Measurements from ENCODE around the gene KRTAP19-6. TPM values are rescaled to one million over a fixed set of nuclear protein-coding genes. Genes with fewer than 3 reads are reported as not detected.

The KRTAP19-6 gene
- total and polyA plus RNA-seq, 2 experiments from 2014 or later: not detected

DNA sequence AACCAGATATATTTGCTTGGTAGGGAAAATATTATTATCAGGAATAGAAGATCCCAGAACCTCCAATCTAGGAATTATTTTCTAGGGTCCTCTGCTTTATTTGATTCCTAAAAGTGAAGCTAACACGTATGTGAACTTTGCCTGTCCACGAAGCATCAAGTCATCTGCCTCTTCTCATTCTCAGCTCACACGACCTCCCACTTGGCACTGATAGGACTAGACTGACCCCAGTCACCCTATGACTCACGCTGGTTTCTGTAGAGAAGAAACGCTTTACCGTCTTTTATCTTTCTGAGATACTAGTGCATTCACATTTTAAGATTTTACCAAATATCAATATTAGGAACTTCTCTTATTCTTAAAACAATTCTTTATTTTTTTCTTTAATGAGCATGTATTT, 21.4 kb upstream of the KRTAP19-6 start:
- no peaks in the 10 kb centered on the region for H3K9me2 ChIP-seq (ENCODE audit: insufficient read depth)
- Mint-ChIP-seq H3K4me1 (no peaks in the 10 kb centered on the region), H3K4me3 (no peak overlapping the region), H3K27me3 (ENCODE audit: insufficient read depth, low read depth, poor library complexity) (no peaks in the 10 kb centered on the region), H3K36me3 (ENCODE audit: low read depth) (no peaks in the 10 kb centered on the region), H3K27ac (no peak overlapping the region; the same call in 1 of the 2 replicates), H3K9me3 (no peaks in the 10 kb centered on the region)
- DNase-seq (ENCODE audit: low spot score): no peak
- H3F3A ChIP-seq (replicated peaks; ENCODE audit: low read depth): no peaks in the 10 kb centered on the region
- H4K20me1 ChIP-seq (replicated peaks; ENCODE audit: insufficient read depth): no peaks in the 10 kb centered on the region
- no peak overlapping the region for H3K4me2 ChIP-seq
- no peak overlapping the region for H3K27ac ChIP-seq (ENCODE audit: low read depth)
- ATAC-seq: no peak
- H3K36me3 ChIP-seq (ENCODE audit: insufficient read depth): no peaks in the 10 kb centered on the region
- no peaks in the 10 kb centered on the region for H3K27me3 ChIP-seq (ENCODE audit: insufficient read depth)
- TF ChIP-seq, protein P1, sequence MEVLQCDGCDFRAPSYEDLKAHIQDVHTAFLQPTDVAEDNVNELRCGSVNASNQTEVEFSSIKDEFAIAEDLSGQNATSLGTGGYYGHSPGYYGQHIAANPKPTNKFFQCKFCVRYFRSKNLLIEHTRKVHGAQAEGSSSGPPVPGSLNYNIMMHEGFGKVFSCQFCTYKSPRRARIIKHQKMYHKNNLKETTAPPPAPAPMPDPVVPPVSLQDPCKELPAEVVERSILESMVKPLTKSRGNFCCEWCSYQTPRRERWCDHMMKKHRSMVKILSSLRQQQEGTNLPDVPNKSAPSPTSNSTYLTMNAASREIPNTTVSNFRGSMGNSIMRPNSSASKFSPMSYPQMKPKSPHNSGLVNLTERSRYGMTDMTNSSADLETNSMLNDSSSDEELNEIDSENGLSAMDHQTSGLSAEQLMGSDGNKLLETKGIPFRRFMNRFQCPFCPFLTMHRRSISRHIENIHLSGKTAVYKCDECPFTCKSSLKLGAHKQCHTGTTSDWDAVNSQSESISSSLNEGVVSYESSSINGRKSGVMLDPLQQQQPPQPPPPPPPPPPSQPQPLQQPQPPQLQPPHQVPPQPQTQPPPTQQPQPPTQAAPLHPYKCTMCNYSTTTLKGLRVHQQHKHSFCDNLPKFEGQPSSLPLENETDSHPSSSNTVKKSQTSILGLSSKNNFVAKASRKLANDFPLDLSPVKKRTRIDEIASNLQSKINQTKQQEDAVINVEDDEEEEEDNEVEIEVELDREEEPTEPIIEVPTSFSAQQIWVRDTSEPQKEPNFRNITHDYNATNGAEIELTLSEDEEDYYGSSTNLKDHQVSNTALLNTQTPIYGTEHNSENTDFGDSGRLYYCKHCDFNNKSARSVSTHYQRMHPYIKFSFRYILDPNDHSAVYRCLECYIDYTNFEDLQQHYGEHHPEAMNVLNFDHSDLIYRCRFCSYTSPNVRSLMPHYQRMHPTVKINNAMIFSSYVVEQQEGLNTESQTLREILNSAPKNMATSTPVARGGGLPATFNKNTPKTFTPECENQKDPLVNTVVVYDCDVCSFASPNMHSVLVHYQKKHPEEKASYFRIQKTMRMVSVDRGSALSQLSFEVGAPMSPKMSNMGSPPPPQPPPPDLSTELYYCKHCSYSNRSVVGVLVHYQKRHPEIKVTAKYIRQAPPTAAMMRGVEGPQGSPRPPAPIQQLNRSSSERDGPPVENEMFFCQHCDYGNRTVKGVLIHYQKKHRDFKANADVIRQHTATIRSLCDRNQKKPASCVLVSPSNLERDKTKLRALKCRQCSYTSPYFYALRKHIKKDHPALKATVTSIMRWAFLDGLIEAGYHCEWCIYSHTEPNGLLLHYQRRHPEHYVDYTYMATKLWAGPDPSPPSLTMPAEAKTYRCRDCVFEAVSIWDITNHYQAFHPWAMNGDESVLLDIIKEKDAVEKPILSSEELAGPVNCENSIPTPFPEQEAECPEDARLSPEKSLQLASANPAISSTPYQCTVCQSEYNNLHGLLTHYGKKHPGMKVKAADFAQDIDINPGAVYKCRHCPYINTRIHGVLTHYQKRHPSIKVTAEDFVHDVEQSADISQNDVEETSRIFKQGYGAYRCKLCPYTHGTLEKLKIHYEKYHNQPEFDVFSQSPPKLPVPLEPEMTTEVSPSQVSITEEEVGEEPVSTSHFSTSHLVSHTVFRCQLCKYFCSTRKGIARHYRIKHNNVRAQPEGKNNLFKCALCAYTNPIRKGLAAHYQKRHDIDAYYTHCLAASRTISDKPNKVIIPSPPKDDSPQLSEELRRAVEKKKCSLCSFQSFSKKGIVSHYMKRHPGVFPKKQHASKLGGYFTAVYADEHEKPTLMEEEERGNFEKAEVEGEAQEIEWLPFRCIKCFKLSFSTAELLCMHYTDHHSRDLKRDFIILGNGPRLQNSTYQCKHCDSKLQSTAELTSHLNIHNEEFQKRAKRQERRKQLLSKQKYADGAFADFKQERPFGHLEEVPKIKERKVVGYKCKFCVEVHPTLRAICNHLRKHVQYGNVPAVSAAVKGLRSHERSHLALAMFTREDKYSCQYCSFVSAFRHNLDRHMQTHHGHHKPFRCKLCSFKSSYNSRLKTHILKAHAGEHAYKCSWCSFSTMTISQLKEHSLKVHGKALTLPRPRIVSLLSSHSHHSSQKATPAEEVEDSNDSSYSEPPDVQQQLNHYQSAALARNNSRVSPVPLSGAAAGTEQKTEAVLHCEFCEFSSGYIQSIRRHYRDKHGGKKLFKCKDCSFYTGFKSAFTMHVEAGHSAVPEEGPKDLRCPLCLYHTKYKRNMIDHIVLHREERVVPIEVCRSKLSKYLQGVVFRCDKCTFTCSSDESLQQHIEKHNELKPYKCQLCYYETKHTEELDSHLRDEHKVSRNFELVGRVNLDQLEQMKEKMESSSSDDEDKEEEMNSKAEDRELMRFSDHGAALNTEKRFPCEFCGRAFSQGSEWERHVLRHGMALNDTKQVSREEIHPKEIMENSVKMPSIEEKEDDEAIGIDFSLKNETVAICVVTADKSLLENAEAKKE (CRISPR knock-in tag; IDR thresholded peaks at IDR 0.05): no peak
- no peak for TF ChIP-seq POLR2AphosphoS5 (IDR thresholded peaks at IDR 0.05; ENCODE audit: low read depth)
- TF ChIP-seq, protein P2, sequence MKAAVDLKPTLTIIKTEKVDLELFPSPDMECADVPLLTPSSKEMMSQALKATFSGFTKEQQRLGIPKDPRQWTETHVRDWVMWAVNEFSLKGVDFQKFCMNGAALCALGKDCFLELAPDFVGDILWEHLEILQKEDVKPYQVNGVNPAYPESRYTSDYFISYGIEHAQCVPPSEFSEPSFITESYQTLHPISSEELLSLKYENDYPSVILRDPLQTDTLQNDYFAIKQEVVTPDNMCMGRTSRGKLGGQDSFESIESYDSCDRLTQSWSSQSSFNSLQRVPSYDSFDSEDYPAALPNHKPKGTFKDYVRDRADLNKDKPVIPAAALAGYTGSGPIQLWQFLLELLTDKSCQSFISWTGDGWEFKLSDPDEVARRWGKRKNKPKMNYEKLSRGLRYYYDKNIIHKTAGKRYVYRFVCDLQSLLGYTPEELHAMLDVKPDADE (IDR thresholded peaks at IDR 0.05): no peak
- H3K4me1 ChIP-seq (ENCODE audit: insufficient read depth): no peaks in the 10 kb centered on the region
- H3K4me3 ChIP-seq: no peak overlapping the region
- H3K79me2 ChIP-seq (replicated peaks; ENCODE audit: insufficient read depth): no peaks in the 10 kb centered on the region
- no peak overlapping the region for H2AFZ ChIP-seq

DNA sequence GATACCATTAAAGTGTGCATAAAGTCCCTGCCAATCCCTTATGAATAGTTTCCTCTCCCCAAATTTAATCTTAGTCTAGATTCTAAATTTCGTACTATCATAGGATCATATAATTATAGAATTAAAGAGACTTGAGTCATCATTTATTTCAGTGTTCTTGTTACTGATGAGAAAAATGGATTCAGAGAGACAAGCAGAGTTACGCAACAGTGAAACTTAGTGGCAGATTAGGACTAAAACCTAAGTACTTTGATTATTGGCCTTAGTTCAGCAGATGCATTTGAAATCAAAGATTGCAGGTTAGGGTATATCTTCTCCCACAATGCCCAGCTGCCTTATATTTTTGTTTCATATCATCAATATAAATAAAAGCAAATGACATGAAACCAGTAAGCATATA, 20.3 kb upstream of the KRTAP19-6 start:
- Histone ChIP-seq H3K4me1 (ENCODE audit: insufficient read depth) (no peaks in the 10 kb centered on the region), H3K27ac (ENCODE audit: low read depth) (no peak overlapping the region), H3K4me2 (no peak overlapping the region), H2AFZ (no peak overlapping the region), H3K36me3 (ENCODE audit: insufficient read depth) (no peaks in the 10 kb centered on the region), H3F3A (replicated peaks; ENCODE audit: low read depth) (no peaks in the 10 kb centered on the region), H3K79me2 (replicated peaks; ENCODE audit: insufficient read depth) (no peaks in the 10 kb centered on the region), H4K20me1 (replicated peaks; ENCODE audit: insufficient read depth) (no peaks in the 10 kb centered on the region), H3K27me3 (ENCODE audit: insufficient read depth) (no peaks in the 10 kb centered on the region), H3K9me2 (ENCODE audit: insufficient read depth) (no peaks in the 10 kb centered on the region), H3K4me3 (no peak overlapping the region)
- Mint-ChIP-seq H3K4me3 (no peak overlapping the region), H3K9me3 (no peaks in the 10 kb centered on the region), H3K4me1 (no peaks in the 10 kb centered on the region), H3K27ac (no peak overlapping the region), H3K36me3 (ENCODE audit: low read depth) (no peaks in the 10 kb centered on the region), H3K27me3 (ENCODE audit: insufficient read depth, low read depth, poor library complexity) (no peaks in the 10 kb centered on the region)
- ATAC-seq (no peak), DNase-seq (ENCODE audit: low spot score) (no peak)
- TF ChIP-seq, protein P1 (CRISPR knock-in tag; IDR thresholded peaks at IDR 0.05): no peak
- TF ChIP-seq NANOG (IDR thresholded peaks at IDR 0.05; ENCODE audit: borderline replicate concordance) (no peak), POLR2AphosphoS5 (IDR thresholded peaks at IDR 0.05; ENCODE audit: low read depth) (no peak), ZNF331 (CRISPR knock-in tag; IDR thresholded peaks at IDR 0.05; ENCODE audit: low read depth) (no peak)
